ENCODE measurements around the gene SLC34A3. TPM values are rescaled to one million over a fixed set of nuclear protein-coding genes. Genes with fewer than 3 reads are reported as not detected.

The SLC34A3 gene
- total RNA-seq, 1 donor from 2014 or later, result not detected

GRCh38 chr9:137189297-137190295 is 41.1 kb upstream of the SLC34A3 start:
- Mint-ChIP-seq H3K9me3 (no peaks in the 10 kb centered on the region), H3K4me1 (peaks cover 21% of the 10 kb centered on the region), H3K27ac (ENCODE audit: unreplicated experiment) (peak overlapping the region; percentile 98), H3K27me3 (ENCODE audit: low read depth) (no peaks in the 10 kb centered on the region), H3K4me3 (peak overlapping the region; percentile 96), H3K36me3 (ENCODE audit: low read depth) (no peaks in the 10 kb centered on the region)
- DNase-seq (ENCODE audit: low read depth, low spot score), result no peak
- TF ChIP-seq, protein P1, sequence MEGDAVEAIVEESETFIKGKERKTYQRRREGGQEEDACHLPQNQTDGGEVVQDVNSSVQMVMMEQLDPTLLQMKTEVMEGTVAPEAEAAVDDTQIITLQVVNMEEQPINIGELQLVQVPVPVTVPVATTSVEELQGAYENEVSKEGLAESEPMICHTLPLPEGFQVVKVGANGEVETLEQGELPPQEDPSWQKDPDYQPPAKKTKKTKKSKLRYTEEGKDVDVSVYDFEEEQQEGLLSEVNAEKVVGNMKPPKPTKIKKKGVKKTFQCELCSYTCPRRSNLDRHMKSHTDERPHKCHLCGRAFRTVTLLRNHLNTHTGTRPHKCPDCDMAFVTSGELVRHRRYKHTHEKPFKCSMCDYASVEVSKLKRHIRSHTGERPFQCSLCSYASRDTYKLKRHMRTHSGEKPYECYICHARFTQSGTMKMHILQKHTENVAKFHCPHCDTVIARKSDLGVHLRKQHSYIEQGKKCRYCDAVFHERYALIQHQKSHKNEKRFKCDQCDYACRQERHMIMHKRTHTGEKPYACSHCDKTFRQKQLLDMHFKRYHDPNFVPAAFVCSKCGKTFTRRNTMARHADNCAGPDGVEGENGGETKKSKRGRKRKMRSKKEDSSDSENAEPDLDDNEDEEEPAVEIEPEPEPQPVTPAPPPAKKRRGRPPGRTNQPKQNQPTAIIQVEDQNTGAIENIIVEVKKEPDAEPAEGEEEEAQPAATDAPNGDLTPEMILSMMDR (conservative IDR thresholded peaks at IDR 0.05), result no peak

GRCh38 chr9:137190315-137190856 is 40.3 kb upstream of the SLC34A3 start:
- TF ChIP-seq, protein P1 (conservative IDR thresholded peaks at IDR 0.05), result no peak
- Mint-ChIP-seq H3K9me3 (no peaks in the 10 kb centered on the region), H3K4me3 (peak overlapping the region; percentile 96), H3K27ac (ENCODE audit: unreplicated experiment) (peak overlapping the region; percentile 62), H3K36me3 (ENCODE audit: low read depth) (no peaks in the 10 kb centered on the region), H3K27me3 (ENCODE audit: low read depth) (no peaks in the 10 kb centered on the region), H3K4me1 (peaks cover 21% of the 10 kb centered on the region)
- no peak for DNase-seq (ENCODE audit: low read depth, low spot score)

DNA sequence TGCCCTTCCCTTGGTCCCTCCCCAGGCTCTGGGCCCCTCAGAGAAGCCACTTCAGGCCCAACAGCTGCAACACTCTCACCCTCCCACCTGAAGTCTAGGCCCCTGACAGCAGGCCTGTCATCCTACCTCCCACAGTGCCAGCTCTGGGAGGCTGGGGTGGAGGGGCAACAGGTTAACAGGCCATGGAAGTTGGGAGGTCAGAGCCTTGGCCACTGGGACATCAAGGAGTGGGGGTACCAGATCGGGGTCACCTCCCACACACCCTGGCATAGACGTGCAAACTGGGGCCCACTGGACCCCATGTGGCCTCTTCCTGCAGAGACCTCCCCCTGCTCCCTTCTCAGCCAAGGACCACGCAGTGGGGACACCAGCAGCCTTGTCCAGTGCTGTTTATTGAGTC is 39.5 kb upstream of the SLC34A3 start:
- H3K9me3 Mint-ChIP-seq, result no peaks in the 10 kb centered on the region
- no peak overlapping the region for H3K27ac Mint-ChIP-seq (ENCODE audit: unreplicated experiment)
- TF ChIP-seq, protein P1 (conservative IDR thresholded peaks at IDR 0.05), result no peak
- H3K4me1 Mint-ChIP-seq, result peaks cover 21% of the 10 kb centered on the region
- no peak for DNase-seq (ENCODE audit: low read depth, low spot score)
- H3K27me3 Mint-ChIP-seq (ENCODE audit: low read depth), result no peaks in the 10 kb centered on the region
- H3K4me3 Mint-ChIP-seq, result peak overlapping the region; percentile 87
- H3K36me3 Mint-ChIP-seq (ENCODE audit: low read depth), result no peaks in the 10 kb centered on the region

GRCh38 chr9:137191691-137192447 is 38.8 kb upstream of the SLC34A3 start:
- no peak overlapping the region for H3K27ac Mint-ChIP-seq (ENCODE audit: unreplicated experiment)
- H3K9me3 Mint-ChIP-seq, result no peaks in the 10 kb centered on the region
- TF ChIP-seq, protein P1 (conservative IDR thresholded peaks at IDR 0.05), result no peak
- no peaks in the 10 kb centered on the region for H3K27me3 Mint-ChIP-seq (ENCODE audit: low read depth)
- no peak overlapping the region for H3K4me3 Mint-ChIP-seq
- H3K4me1 Mint-ChIP-seq, result peaks cover 18% of the 10 kb centered on the region
- no peaks in the 10 kb centered on the region for H3K36me3 Mint-ChIP-seq (ENCODE audit: low read depth)
- no peak for DNase-seq (ENCODE audit: low read depth, low spot score)

DNA sequence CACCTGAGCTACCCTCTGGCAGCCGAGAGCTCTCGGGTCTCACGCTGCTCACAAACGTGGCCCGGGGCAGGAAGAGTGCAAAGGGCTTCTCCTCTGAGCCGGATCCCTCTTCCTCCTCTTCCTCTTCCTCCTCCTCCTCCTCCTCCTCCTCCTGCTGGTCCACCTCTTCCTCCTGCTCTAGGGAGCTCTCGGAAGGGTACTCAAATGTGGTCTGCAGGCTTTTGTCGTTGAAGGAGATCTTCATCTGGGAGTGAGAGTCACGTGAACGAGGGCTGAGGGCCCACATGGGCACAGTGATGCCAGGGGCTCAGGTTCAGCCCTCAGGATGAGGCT is 38.3 kb upstream of the SLC34A3 start:
- no peak for DNase-seq (ENCODE audit: low read depth, low spot score)
- Mint-ChIP-seq H3K36me3 (ENCODE audit: low read depth) (no peaks in the 10 kb centered on the region), H3K4me1 (peaks cover 13% of the 10 kb centered on the region), H3K4me3 (no peak overlapping the region), H3K9me3 (no peaks in the 10 kb centered on the region), H3K27ac (ENCODE audit: unreplicated experiment) (no peak overlapping the region), H3K27me3 (ENCODE audit: low read depth) (no peaks in the 10 kb centered on the region)
- TF ChIP-seq, protein P1 (conservative IDR thresholded peaks at IDR 0.05), result no peak

Measured in neural crest cell (in vitro differentiated cells).